Measurements from ENCODE around the gene AFF3.
"Not testable (repeated sequence)": the region's sequence is repeated elsewhere in the genome, so short reads cannot be mapped to it uniquely, and the experiment has no call there.

Gene AFF3

GRCh38 chr2:100107906-100108647 is 34.3 kb downstream of the AFF3 start:
- no peak for DNase-seq (ENCODE audit: low read depth in 2 of 2)

GRCh38 chr2:100107440-100107839 is 35.0 kb downstream of the AFF3 start:
- no peak for DNase-seq (ENCODE audit: low read depth in 2 of 2)

GRCh38 chr2:100106460-100106859 is 35.9 kb downstream of the AFF3 start:
- DNase-seq (ENCODE audit: low read depth in 2 of 2) = no peak

- no peak for DNase-seq (ENCODE audit: low read depth in 2 of 2)
These were observed 36.7 kb downstream of the AFF3 start for GRCh38 chr2:100105678-100106054.

GRCh38 chr2:100104718-100105677 is 37.4 kb downstream of the AFF3 start:
- no peak for DNase-seq (ENCODE audit: low read depth in 2 of 2)

GRCh38 chr2:100104265-100104664 is 38.1 kb downstream of the AFF3 start:
- DNase-seq (ENCODE audit: low read depth in 2 of 2) = not testable (repeated sequence)

GRCh38 chr2:100103527-100104252 is 38.7 kb downstream of the AFF3 start:
- not testable (repeated sequence) for DNase-seq (ENCODE audit: low read depth in 2 of 2)

GRCh38 chr2:100102466-100103180 is 39.8 kb downstream of the AFF3 start:
- DNase-seq (ENCODE audit: low read depth in 2 of 2) = not testable (repeated sequence)

GRCh38 chr2:100098855-100099254 is 43.5 kb downstream of the AFF3 start:
- DNase-seq (ENCODE audit: low read depth in 2 of 2) = not testable (repeated sequence)

- DNase-seq (ENCODE audit: low read depth in 2 of 2) = not testable (repeated sequence)
These were observed 44.6 kb downstream of the AFF3 start for GRCh38 chr2:100097611-100098294.

GRCh38 chr2:100095845-100096244 is 46.5 kb downstream of the AFF3 start:
- not testable (repeated sequence) for DNase-seq (ENCODE audit: low read depth in 2 of 2)

GRCh38 chr2:100091807-100092206 is 50.6 kb downstream of the AFF3 start:
- DNase-seq (ENCODE audit: low read depth in 2 of 2) = not testable (repeated sequence)

- DNase-seq (ENCODE audit: low read depth in 2 of 2) = not testable (repeated sequence)
These were observed 56.6 kb downstream of the AFF3 start for GRCh38 chr2:100085744-100086143.

GRCh38 chr2:100083421-100084216 is 58.8 kb downstream of the AFF3 start:
- not testable (repeated sequence) for DNase-seq (ENCODE audit: low read depth in 2 of 2)

GRCh38 chr2:100082302-100082978 is 60.0 kb downstream of the AFF3 start:
- DNase-seq (ENCODE audit: low read depth in 2 of 2) = not testable (repeated sequence)

- no peak for DNase-seq (ENCODE audit: low read depth in 2 of 2)
These were observed 64.5 kb downstream of the AFF3 start for GRCh38 chr2:100077935-100078334.

GRCh38 chr2:100077456-100077855 is 64.9 kb downstream of the AFF3 start:
- no peak for DNase-seq (ENCODE audit: low read depth in 2 of 2)

GRCh38 chr2:100075532-100075931 is 66.9 kb downstream of the AFF3 start:
- DNase-seq (ENCODE audit: low read depth in 2 of 2) = no peak

GRCh38 chr2:100073110-100073509 is 69.3 kb downstream of the AFF3 start:
- DNase-seq (ENCODE audit: low read depth in 2 of 2) = no peak

Measured in stimulated activated CD8-positive, alpha-beta memory T cell treated with anti-CD3 and anti-CD28 coated beads, Interleukin-15, amount 100 ng/mL, for 48 hours (primary cell).